HG03571 (cell line): ENCODE results near the gene PIK3R4.

Experiments used
- ATAC-seq: cut with Tn5 transposase; IDR thresholded peaks from one replicate; pipeline ENCODE4 v1.9.1; 2021; ENCODE audit not compliant: unreplicated experiment

Gene PIK3R4

GRCh38 chr3:130741946-130742610 lies 4.6 kb downstream of the PIK3R4 start:
- no peak for ATAC-seq

- ATAC-seq = no peak
Observed at GRCh38 chr3:130739848-130740247, 6.8 kb downstream of the PIK3R4 start.

GRCh38 chr3:130738241-130738640 lies 8.4 kb downstream of the PIK3R4 start:
- no peak for ATAC-seq

GRCh38 chr3:130737622-130738021 lies 9.0 kb downstream of the PIK3R4 start:
- ATAC-seq = no peak

- no peak for ATAC-seq
Observed at GRCh38 chr3:130733236-130733875, 13.3 kb downstream of the PIK3R4 start.

- ATAC-seq = no peak
Observed at GRCh38 chr3:130732501-130732900, 14.1 kb downstream of the PIK3R4 start.

- ATAC-seq = no peak
Observed at GRCh38 chr3:130731817-130732216, 14.8 kb downstream of the PIK3R4 start.

GRCh38 chr3:130729154-130729553 lies 17.5 kb downstream of the PIK3R4 start:
- no peak for ATAC-seq

- no peak for ATAC-seq
Observed at GRCh38 chr3:130728037-130728436, 18.6 kb downstream of the PIK3R4 start.

GRCh38 chr3:130725746-130726145 lies 20.9 kb downstream of the PIK3R4 start:
- no peak for ATAC-seq

- no peak for ATAC-seq
Observed at GRCh38 chr3:130715616-130716015, 31.0 kb downstream of the PIK3R4 start.

GRCh38 chr3:130712718-130713423 lies 33.8 kb downstream of the PIK3R4 start:
- ATAC-seq = no peak

GRCh38 chr3:130711565-130712324 lies 34.9 kb downstream of the PIK3R4 start:
- no peak for ATAC-seq

GRCh38 chr3:130709671-130710070 lies 37.0 kb downstream of the PIK3R4 start:
- no peak for ATAC-seq

- ATAC-seq = no peak
Observed at GRCh38 chr3:130707902-130708601, 38.6 kb downstream of the PIK3R4 start.

GRCh38 chr3:130705501-130705900 lies 41.1 kb downstream of the PIK3R4 start:
- no peak for ATAC-seq

GRCh38 chr3:130702985-130703384 lies 43.6 kb downstream of the PIK3R4 start:
- ATAC-seq = no peak

GRCh38 chr3:130700541-130700940 lies 46.1 kb downstream of the PIK3R4 start:
- no peak for ATAC-seq

- no peak for ATAC-seq
Observed at GRCh38 chr3:130699765-130700164, 46.9 kb downstream of the PIK3R4 start.

GRCh38 chr3:130693314-130693713 lies 53.3 kb downstream of the PIK3R4 start:
- ATAC-seq = no peak

- ATAC-seq = no peak
Observed at GRCh38 chr3:130692455-130692854, 54.2 kb downstream of the PIK3R4 start.
